Activated naive CD4-positive, alpha-beta T cell treated with anti-CD3 and anti-CD28 coated beads, Interleukin-2, amount 50 U/mL, for 16 hours (primary cell): ENCODE measurements around the gene MTMR10.

Experiments
- DNase-seq: peaks from one replicate; pipeline ENCODE4 v3.0.0-alpha.2; 2020

MTMR10 gene

DNA sequence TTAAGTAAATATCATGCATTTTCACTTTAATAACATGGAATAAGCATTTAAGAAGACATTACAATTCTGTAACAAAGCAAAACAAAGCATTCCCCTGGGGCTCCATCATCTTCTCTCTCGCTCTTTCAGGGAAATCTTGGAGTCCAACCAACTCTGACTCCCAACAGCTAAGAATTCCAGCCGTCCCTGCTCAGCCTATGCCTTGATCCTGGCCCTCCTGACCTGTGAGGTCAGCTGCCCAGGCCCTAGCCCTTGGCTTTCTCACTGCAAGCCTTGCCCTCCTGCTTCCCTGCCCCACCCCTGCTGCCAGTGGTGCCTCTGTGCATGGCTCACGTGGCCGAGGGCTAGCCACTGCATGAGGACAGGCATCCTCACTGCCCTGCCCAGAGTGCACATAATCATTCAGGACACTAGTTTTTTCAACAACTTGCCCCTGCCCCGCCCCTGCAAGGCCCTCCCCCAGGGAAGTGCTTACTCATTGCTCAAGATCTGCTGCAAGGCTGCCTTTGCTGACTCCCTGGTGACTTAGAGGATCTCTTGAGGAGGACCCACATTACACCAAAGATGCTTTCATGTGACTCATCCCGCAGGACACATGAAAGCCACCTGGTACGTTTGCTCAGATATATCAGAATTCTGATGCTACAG is 37.6 kb downstream of the MTMR10 start:
- no peak for DNase-seq

DNA sequence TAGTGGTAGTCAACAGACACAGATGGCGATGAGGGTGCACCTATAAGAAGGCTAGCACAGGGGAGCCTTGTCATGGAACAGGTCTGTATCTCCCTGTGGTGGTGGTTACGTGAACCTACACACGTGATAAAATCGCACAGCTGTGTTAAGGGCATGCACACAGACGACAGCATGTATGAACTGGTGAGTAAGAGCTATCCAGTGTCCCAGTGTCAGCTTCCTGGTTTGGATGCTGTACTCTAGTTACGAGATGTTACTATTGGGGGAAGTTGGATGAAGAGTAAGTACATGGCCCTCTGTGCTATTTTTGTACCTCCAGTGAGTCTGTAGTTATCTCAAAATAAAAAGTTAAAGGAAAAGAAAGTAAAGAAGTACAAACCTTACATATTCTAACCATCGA is 38.2 kb downstream of the MTMR10 start:
- DNase-seq: no peak

DNA sequence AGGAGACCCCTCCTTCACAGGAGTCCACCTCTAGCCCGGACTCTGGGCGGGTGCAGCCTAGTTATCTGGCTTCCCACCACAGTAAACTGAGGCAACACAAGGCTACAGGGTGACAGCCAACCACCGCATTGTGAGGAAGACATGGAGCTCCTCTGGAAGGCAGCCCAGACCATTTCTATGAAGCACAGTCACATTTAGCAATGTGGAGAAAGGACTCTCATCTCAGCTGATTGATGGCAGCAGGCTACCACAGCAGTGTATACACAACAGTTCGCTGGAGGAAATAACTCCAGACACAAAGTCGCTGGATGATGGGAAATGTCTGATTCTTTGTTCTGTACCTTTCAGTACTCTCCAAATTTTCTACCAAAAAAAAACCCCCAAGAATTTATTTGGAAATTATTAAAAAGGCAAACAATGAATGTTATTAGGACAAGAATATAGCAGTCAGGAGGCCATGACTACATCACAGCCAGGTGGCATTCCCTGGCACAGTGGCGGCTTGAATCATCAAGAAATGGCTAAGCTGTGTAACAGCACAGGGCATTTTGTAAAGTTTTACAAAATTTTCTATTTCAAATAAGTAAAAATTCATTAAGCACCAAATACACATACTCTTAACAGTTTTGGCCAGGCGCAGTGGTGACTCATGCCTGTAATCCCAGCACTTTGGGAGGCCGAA is 47.6 kb downstream of the MTMR10 start:
- no peak for DNase-seq

DNA sequence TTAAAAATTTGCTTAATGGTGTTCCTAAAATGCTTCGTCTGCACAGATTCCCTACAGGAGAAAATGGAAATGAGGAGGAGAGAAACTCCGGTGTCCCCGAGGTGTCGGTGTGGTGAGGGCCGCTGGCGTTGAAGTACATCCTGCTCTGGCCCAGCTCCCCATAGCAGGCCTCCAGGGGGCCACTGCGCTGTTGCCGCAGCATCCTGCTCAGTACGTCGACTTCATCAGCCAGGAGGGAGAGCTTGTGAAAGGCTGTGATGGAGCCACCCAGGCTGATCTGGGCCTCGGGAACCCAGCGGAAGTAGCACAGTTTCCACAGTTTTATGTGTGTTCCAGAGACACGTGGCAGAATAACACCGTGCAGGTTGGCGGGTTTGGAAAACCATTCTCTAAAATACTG is 49.9 kb downstream of the MTMR10 start:
- no peak for DNase-seq

DNA sequence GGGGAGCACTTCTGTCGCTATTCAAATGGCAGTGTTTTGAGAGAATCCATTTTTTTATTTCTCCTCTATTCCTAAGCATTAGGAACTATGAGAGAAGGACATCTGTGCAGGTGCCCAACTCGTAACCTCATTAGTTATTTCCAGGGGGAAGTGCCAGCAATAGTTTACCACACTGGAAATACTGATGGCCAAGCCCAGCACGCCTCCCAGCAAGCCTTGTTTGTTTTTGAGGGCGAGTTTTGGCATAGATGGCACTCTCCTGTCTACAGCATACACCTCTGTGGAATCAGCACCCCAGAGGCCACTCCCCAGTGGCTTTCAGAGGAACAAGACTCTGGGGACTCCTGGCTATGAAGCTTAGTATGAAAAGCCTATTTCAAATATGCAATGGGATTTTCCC is 51.1 kb downstream of the MTMR10 start:
- no peak for DNase-seq

DNA sequence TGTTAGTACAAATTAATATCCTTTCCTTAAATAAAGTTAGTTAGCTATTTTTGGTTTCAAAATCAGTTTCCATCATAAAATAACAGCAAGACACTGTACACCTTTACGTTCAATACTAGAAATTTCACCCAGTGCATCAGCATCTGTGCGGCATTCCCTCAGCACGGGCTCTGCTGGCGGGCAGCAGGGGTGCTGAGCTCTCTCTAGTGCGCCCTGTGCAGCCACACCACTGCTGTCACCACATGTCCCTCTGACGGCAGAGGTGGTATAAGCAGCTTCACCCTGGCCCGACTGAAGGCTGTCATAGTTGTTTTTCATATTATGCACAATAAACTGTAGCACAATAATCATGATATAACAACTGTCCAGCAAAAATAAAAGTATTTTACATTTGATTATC is 52.3 kb downstream of the MTMR10 start:
- DNase-seq: no peak

DNA sequence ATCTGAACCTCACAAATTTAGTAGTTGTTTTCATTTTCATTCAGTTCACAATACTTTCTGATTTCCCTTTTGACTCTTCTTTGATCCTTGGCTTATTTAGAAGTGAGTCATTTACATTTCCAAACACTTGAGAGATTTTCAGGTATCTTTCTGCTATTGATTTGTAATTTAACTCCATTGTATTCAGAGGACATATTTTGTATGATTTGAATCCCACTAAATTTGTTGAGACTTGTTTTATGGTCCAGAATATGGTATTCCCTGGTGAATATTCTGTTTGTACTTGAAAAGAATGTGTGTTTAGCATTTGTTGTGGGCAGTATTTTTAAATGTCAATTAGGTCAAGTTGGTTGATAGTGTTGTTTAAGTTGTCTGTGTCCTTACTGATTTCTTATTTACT is 58.1 kb downstream of the MTMR10 start:
- no peak for DNase-seq

DNA sequence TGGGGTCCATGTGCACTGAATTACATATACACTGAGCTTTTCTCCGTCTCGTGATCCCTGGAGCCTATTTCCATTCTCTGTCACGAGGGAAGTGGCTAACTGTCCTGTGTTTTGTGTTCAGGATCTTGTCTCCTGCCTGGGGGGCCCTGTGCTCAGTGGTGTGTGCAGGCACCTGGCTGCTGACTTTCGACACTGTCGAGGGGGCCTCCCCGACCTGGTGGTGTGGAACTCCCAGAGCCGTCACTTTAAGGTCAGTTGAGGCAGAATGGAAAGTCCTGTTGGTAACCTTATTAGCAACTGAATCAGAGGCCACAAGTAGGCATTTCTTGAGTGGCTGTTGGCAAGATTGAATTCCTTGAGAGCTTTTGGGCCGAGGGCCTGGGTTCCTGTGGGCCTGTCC is 61.0 kb downstream of the MTMR10 start:
- no peak for DNase-seq

DNA sequence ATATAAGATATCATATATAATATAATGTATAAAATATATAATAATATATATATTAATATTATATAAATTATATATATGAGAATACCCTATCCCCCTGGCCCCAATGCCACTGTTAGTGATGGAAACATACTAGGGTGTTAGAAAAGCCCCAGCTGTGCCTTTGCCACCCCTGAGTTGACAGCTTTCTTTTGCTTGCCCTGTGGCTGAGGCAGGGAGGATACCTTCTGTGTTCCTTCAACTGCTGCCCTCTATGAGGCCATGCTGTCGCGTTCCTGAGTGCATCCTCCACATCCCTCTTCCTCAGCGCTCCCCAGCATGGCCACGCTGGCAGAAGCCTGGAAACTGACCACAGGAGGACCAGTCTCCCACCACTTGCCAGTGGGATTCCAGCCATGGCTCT is 61.4 kb downstream of the MTMR10 start:
- DNase-seq: no peak

DNA sequence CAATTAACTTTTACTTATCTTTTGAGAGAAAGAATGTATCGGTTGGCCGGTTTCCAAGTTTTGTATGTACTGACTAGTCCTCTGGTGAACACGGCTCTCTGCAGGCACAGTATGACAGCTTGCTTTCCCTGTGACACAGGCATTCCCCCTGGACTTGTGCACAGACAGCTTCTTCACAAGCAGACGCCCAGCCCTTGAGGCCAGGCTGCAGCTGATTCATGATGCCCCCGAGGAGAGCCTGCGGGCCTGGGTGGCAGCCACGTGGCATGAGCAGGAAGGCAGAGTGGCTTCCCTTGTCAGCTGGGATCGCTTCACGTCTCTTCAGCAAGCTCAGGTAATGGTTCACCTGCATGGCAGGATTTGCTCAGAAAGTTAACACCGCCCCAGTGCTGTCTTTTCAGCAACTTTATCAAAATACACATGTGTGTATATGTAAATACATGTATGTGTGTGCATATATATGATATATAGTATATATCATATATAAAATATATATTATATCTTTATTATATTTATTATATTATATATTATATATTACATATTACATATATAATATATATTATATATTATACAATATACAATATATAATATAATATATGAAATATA is 62.3 kb downstream of the MTMR10 start:
- no peak for DNase-seq

DNA sequence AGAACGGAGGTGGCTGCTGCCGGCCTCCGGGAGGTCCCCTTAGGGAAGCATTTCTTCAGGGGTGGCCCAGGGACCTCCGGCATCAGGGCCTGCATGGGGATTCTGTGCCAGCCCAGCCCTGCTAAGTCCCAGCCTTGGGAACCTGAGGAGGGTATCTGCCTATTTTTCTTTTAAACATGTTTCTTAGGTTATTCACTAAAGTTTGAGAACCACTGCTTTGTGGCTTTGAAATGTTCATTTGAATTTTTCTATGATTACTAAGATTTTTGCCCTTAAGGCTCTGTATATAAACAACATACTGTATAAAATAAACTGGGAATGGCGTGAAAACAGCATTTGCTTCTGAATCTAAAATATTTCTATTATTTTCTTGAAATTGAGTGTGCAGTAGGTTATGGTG is 63.4 kb downstream of the MTMR10 start:
- no peak for DNase-seq

DNA sequence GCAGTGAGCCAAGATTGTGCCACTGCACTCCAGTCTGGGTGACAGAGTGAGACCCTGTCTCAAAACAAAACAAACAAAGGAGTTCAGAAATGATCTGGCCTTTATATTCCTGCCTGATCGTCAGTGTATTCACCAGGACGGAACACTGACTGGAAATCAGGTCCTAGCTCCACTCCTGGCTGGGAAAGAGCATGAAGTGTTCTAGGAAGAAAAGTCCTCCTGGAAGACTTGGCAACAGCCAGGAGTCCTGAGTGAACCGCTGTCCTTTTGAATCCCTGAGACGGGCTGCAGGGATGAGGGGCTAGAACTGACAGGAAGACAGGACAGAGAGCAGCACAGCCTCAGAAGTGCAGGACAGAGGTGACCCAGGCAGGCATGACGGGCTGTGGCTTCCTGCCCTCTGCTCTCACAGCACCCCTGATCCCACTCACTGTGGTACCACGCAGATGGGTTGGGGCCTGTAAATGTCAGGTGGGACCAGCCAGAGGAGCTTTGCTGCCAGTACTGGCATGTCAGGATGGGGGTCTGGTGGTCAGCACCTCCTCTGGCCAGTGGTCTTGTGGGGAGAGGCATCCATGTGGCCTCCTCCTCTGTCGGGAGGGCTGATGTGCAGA is 64.2 kb downstream of the MTMR10 start:
- DNase-seq: no peak

DNA sequence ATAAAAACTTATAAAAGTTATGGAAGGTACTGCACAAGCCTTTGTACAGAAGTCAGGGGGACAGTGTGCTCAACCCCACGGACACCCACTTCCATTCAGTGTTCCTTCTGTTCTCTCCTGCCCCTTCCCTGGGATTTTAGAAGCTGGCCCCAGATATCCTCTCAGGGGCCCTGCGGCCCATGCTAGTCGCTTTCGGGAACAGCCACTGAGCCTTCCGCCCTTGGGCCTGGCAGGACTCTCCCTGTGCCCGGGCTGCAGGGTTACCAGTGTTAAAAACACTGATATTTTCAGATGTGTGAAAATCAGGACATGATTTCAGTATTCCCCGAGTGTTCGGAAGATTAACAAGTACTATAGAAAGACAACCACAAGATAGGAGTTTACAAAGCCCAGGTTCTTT is 65.3 kb downstream of the MTMR10 start:
- DNase-seq: no peak

DNA sequence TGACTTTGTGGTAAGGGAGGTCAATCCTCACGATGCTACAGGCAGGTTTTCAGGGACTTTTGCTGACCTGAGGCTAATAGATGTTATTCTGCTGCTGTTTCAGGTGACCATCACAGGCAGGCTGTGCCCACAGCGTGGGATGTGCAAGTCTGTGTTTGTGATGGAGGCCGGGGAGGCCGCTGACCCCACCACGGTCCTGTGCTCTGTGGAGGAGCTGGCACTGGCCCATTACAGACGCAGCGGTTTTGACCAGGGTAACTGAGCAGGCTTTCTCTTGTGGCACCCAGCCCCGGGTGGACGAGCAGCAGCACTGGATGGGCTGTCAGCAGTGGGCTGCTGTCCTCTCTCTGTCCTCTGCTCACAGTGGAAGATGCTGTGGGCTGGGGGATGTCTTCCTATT is 65.7 kb downstream of the MTMR10 start:
- DNase-seq: no peak

DNA sequence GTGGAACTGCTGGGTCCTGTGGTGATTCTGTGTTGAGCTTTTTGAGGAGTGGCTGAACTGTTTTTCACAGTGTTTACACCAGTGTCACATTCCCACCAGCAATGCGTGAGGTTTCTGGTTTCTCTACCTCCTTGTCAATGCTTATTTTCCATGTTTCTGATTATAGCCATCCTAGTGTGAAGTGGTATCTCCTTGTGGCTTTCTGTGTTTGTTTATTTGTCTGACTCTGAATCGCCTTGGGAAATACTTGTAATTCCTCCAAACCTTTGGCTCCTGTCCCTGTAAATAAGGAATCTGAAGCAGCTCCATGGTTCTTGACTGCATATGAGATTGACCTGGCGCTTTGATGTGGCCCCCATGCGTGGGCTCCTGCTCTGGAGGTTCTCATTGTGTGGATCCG is 67.1 kb downstream of the MTMR10 start:
- DNase-seq: no peak

DNA sequence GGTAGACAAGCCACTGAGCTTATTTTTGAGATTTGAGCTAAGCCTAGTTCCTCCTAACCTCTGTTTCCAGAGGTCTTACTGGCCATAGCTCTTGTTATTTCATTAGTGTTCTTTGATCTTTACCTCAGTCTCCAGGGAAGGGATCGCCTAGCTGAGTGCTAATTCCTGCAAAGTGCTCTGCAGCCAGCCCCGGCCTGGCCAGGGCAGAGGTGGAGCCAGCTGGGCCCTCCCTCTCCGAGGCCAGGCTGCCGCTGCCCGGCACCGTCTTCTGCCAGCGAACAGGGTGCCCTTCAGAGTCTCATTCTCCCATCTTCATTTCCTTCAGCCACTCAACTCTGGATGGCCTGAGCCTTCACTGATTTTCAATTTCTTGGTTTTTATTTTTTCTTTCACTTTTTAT is 68.0 kb downstream of the MTMR10 start:
- DNase-seq: no peak

DNA sequence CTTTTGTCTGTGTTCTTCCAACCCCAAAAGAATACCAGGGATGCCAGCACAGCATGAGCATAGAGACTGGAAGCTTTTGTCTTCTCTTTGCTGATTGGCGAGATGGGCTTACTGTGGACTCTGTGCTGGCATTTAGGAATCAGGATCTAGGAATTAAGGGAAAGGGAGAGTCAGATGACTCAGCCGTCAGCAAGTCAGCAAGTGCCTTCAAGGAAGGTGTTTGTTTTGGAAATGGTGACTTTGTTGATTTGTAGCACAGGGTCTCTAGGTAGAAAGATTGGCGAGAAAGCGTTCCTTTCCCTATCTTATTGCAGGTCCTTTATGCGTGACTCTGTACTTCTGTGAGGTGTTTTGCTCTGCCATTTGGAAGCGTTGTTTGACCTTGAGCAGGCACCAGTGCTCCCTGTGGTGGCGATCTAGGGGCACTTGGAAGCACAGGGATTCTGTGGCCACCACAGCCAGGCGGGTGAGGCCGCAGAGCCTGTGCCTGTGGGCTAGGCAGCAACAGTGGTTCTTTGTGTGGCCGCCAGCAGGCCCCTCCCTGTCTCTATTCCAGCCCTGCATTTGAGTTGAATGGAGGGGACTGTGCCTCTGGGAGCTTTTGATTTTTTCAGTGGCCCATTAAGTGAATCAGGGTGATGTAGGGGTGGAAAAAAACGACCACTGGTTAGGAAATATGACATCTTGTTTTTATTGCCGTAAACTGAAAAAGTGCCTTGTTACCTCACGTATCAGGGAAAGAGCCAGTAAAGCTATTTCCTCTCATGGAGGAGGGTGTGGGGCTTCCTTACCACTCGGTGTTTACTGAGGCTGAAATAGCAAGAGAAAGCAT is 68.7 kb downstream of the MTMR10 start:
- no peak for DNase-seq

DNA sequence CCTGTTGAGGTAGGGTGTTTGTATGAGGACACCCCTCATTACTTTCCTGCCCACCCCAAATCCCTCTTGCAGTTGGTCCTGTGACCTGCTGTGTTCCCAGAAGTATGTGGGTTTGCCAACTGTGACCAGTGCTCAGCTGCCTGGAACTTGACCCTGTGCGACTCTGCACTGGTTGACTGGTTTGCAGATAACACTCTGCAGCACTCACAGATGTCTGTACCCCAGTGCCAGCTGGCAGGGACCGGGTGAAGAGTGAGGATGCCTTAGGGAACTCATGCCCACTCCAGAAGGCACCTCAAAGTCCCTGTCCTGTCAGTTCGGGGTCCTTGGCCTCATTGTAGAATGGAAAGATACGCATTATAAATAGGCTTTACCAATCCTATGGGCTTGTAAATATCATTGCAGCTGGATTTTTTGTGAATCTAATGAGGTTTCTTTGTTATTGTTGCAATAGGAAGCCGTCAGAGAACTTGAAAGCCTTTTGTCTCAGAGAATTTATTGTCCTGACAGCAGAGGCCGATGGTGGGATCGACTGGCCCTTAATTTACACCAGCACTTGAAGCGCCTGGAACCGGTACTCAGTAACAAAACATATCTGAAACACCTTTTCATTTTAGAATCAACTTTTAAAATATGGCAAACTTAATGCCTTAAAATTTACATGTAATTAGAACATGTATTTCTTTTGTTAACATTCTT is 69.5 kb downstream of the MTMR10 start:
- DNase-seq: no peak

DNA sequence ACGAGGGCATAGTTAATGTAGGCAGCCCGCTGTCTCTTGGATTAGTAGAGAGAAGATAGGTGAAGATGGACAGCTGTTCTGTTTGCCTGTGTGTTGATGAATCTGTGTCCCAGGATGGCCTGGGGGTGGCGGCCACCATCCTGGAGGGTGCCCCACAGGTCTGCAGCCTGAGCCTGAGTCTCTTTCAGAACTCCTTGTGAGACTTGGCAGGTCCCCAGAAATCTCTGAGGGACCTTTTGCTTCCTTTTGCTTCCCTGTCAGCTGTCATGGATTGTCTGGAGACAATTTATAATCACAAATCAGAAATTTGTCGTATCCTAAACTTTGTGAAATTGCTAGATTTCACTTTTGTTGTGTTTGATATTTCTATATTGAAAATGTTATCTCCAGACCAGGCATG is 70.3 kb downstream of the MTMR10 start:
- no peak for DNase-seq

DNA sequence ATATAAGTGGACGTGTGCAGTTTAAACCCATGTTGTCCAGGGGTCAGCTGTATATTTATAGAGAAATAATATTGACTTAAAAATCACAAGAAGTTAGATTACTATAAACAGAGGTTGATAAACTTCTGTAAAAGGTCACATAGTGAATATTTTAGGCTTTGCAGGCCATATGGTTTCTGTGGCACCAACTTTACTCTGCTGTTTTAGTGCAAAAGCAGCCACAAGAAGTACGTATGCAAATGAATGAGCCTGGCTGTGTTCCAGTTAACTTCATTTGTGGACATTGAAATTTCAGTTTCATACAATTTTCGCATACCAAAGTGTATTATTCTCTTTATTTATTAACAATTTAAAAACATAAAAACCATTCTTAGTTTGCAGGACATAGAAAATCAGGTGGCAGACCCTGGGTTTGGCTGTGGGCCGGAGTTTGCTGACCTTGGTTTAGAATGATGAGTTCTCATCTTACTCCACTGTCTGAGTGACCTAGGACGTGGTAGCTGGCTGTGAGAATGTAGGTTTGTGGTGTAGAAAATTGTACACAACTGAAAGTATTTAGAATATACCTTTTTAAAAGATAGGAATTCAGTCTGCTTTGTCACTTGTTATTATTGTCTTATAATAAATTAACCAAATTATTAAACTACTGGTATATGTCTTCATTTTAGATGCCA is 71.4 kb downstream of the MTMR10 start:
- no peak for DNase-seq

DNA sequence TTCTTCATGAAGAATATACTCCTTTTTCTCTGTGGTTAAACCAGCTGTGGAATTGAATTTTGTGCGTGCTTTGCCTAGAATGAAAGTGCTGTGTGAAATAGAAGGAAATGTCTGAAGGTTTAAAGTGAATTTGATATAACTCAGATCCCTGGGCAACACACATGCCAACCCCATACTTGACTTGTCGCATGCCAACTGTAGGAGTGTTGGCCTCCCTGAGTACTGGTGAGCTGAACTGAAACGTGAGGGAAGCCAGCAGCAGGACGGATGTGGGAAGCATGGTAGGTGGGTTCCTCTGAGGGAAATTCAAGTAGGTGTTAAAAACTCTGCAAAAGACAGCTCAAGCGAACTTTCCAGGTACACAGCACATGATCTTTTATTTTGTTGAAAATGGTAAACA is 73.1 kb downstream of the MTMR10 start:
- DNase-seq: no peak

DNA sequence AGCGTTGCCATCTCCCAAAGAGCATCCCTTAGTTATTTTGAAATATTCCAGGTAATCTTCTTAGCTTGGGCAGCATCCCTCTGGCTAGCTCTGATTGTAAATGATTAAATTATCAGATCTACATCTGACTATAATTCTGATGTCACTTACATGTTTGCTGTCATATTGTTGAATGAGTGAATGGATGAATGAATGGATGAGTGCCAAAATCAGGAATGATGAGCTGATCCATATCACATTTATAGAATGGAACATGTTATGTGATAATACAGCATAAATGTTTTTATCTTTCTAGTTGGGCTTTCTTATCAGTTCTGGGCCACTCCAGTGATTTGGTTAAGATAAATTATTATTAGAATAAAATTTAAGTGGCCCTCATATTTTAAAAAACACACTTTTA is 73.8 kb downstream of the MTMR10 start:
- no peak for DNase-seq
